Measurements from ENCODE around the gene TMEM259.
"Not testable (repeated sequence)": the region's sequence is repeated elsewhere in the genome, so short reads cannot be mapped to it uniquely, and the experiment has no call there.

GRCh38 chr19:1023883-1024188 lies 2.9 kb upstream of the TMEM259 start:
- not testable (repeated sequence) for TF ChIP-seq CTCF (IDR thresholded peaks at IDR 0.05; ENCODE audit: insufficient read depth, low read length); SPI1 (IDR thresholded peaks at IDR 0.05; ENCODE audit: borderline replicate concordance, low read depth)
